VCaP (cell line): ENCODE results near the gene KCTD10.

Source experiments
- H3K27ac ChIP-seq: fragments of 450-650 bp; 2 replicates; pipeline ENCODE4 v1.5.1; 2017
- TF ChIP-seq, protein P1 (sequence below): fragments of 450-650 bp; conservative IDR thresholded peaks from 2 replicates; pipeline ENCODE4 v1.5.1; 2017; ENCODE audit warnings: mild to moderate bottlenecking, moderate library complexity

Gene KCTD10

GRCh38 chr12:109503611-109504010 is 26.5 kb upstream of the KCTD10 start:
- H3K27ac ChIP-seq = no peak overlapping the region
- TF ChIP-seq, protein P1, sequence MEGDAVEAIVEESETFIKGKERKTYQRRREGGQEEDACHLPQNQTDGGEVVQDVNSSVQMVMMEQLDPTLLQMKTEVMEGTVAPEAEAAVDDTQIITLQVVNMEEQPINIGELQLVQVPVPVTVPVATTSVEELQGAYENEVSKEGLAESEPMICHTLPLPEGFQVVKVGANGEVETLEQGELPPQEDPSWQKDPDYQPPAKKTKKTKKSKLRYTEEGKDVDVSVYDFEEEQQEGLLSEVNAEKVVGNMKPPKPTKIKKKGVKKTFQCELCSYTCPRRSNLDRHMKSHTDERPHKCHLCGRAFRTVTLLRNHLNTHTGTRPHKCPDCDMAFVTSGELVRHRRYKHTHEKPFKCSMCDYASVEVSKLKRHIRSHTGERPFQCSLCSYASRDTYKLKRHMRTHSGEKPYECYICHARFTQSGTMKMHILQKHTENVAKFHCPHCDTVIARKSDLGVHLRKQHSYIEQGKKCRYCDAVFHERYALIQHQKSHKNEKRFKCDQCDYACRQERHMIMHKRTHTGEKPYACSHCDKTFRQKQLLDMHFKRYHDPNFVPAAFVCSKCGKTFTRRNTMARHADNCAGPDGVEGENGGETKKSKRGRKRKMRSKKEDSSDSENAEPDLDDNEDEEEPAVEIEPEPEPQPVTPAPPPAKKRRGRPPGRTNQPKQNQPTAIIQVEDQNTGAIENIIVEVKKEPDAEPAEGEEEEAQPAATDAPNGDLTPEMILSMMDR = no peak

DNA sequence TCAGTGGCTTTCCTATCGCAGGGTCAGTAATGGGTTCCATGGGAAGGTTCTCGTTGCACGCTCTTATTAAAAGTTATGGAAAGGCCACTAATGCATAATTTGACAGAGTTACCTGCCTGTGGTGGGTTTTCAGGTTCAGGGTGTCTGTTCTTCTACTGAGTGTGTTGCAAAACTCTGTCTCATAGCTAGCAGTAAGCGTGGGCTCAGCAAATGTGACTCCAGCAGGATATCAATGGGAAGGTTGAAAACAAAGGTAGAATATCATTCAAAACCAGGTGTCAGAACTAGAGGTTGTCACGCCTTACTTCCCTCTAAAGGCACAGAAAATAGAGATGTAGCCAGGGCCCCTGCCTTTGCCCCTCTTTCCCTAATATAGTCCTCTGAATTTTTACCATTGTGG is 25.2 kb upstream of the KCTD10 start:
- no peak overlapping the region for H3K27ac ChIP-seq
- TF ChIP-seq, protein P1 = no peak

- TF ChIP-seq, protein P1 = no peak
- no peak overlapping the region for H3K27ac ChIP-seq
Measured at GRCh38 chr12:109501299-109501698, 24.2 kb upstream of the KCTD10 start.

DNA sequence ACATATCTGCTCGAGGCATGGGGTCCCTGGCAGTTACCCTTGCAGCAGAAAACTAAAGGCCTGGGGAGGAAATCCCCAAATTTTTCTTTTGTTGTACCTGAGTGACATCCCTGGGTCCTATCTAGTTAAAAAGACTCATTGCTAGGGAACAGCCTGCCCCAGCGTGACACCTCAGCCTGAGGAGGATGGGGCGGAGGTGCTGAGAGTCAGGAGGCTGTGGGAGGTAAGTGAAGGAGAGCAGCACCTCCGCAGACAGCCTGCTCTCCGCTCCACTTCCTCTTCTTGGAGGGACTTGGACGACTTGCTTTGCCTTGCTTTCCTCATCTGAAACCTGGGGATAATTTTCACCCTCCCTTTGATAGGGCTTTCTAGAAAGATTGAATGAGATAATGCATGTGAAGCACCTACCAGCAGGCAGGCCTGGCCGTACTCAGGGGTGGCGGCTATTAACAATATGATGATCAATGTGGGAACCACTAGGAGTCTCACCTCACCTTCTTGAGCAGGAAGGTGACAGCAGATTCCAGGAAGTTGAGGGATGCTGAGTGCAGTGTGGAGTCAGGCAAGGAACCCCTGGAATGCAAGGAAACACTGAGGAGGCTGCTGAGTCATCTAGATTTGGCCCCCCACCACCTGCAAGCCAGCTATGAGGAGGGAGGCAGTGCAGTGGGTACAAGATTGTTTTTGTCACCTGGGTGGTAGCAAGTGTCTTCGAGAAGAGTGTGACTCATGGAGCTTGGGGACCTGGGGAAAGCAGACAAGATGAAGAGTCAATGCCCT is 23.5 kb upstream of the KCTD10 start:
- TF ChIP-seq, protein P1 = no peak
- no peak overlapping the region for H3K27ac ChIP-seq

- TF ChIP-seq, protein P1 = no peak
- H3K27ac ChIP-seq = no peak overlapping the region
Measured at GRCh38 chr12:109497675-109498074, 20.6 kb upstream of the KCTD10 start.

GRCh38 chr12:109496306-109496705 is 19.2 kb upstream of the KCTD10 start:
- TF ChIP-seq, protein P1 = no peak
- no peak overlapping the region for H3K27ac ChIP-seq

DNA sequence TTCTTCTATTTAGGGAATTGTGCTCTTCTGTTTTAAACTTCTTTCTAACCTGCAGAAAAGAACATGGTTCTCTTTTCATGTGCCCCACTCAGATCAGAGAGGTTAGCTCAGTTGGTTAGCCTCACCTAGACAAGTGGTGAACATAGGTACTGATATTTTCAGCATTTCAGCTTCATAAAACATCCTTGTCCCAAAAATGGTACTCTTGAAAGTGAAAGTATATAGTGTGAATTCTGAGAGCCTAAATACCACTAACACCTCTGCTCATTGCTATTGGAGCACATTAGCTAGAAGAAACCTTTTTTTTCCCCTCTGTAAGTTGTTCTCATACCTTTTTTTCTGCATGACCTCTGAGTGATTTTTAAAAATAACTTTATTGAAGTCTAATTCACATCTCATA is 17.9 kb upstream of the KCTD10 start:
- H3K27ac ChIP-seq = no peak overlapping the region
- TF ChIP-seq, protein P1 = no peak
